NT2/D1 (cell line): ENCODE measurements around the gene MYO5B.

Experiments
- SUZ12 ChIP-seq: IDR thresholded peaks from 2 replicates; pipeline ENCODE4 v1.6.1; 2011; ENCODE audit not compliant: insufficient read length, insufficient read depth; ENCODE audit errors: extremely low read depth
- YY1 ChIP-seq: IDR thresholded peaks from 2 replicates; pipeline ENCODE4 v1.6.1; 2011; ENCODE audit not compliant: insufficient read length, insufficient read depth
- ZNF274 ChIP-seq: IDR thresholded peaks from 2 replicates; pipeline ENCODE4 v1.6.1; 2011; ENCODE audit warnings: mild to moderate bottlenecking, low read depth, low read length

GRCh38 chr18:50044402-50044801 is 150.5 kb downstream of the MYO5B start:
- TF ChIP-seq SUZ12 (no peak), YY1 (no peak), ZNF274 (no peak)
